Right lobe of liver (tissue), 6 donors: ENCODE data around the gene HSPBP1. TPM values are rescaled to one million over a fixed set of nuclear protein-coding genes. Genes with fewer than 3 reads are reported as not detected.

ENCODE experiments used
- ATAC-seq, 4 donors: fragments of 200-7000 bp; cut with Tn5 transposase; one replicate each; pipeline ENCODE4 v1.9.1; 2020; ENCODE audit warnings: mild to moderate bottlenecking in 4 of 4, moderate library complexity in 4 of 4
- DNase-seq, 3 donors: peaks; one replicate each; pipeline ENCODE4 v3.0.0-alpha.2; 2020
- H3K27ac ChIP-seq, 3 donors: fragments of 200-600 bp; one replicate each; pipeline ENCODE4 v1.8.0; 2022
- H3K27me3 ChIP-seq, 2 donors: fragments of 200-600 bp; one replicate each; pipeline ENCODE4 v1.8.0; 2022
- H3K36me3 ChIP-seq, 4 donors: fragments of 200-600 bp; sonication (generic) in 1 of 4; one replicate each; pipeline versions ENCODE4 v1.5.1 to v1.8.0; 2017 to 2022; ENCODE audit warnings: control low read depth in 1 of 4
- H3K4me1 ChIP-seq, 4 donors: fragments of 200-600 bp; sonication (generic) in 1 of 4; one replicate each; pipeline versions ENCODE4 v1.5.1 to v1.8.0; 2017 to 2022; ENCODE audit warnings: control low read depth in 1 of 4
- H3K4me3 ChIP-seq, 3 donors: fragments of 200-600 bp; one replicate each; pipeline ENCODE4 v1.8.0; 2022
- H3K9me3 ChIP-seq, 4 donors: fragments of 200-600 bp; sonication (generic) in 1 of 4; one replicate each; pipeline versions ENCODE4 v1.5.1 to v1.8.0; 2017 to 2022; ENCODE audit warnings: control low read depth in 1 of 4
- POLR2A ChIP-seq: fragments of 450-650 bp; IDR thresholded peaks from one replicate; pipeline ENCODE4 v1.6.1; 2017; ENCODE audit warnings: antibody characterized with exemption, mild to moderate bottlenecking
- WGBS: methylation state at CpG from one replicate; pipeline ENCODE4 v1.1.6; 2018; ENCODE audit warnings: low coverage, low lambda C conversion rate; ENCODE audit not compliant: insufficient coverage; ENCODE audit errors: missing lambda C conversion rate; 5-methylcytosine and 5-hydroxymethylcytosine counted together
- intact Hi-C, 2 donors: fragments of 100-400 bp; cut with DNase I; formaldehyde crosslinking; loops; one replicate each; pipeline versions ENCODE4 v1.11.2 to v1.14.1; 2022
- total RNA-seq, 6 experiments: library from RNA; depleted of rRNA in 2 of 6; stranded (reverse); fragments of >200 nt in 2 of 6; fragmentation: NEBNext Ultra II Directional in 3 of 6; extraction: Animal tissue kit (Norgen Biotek cat#: 25700) in 3 of 6; gene quantifications; one replicate each; pipeline versions ENCODE4 v1.1.0 to v1.2.4, GENCODE V29; 2016 to 2023
- TF ChIP-seq, protein P1 (sequence below), 4 donors: fragments of 200-600 bp in 3 of 4; fragments of 450-650 bp in 1 of 4; IDR thresholded peaks; one replicate each; pipeline versions ENCODE4 v1.5.1 to v1.8.0; 2016 to 2022; ENCODE audit warnings: antibody characterized with exemption in 4 of 4, mild to moderate bottlenecking in 2 of 4
- donor health status: DM: no; HTN: yes; CAD: no.
- donor health status: DM: no; HTN: no; CAD: no.
- donor health status: DM: no; HTN: no; CAD: no.
- donor health status: DM: no; HTN: yes; CAD: no.
- donor health status: DM: no; HTN: yes; CAD: no.

Gene HSPBP1
- total RNA-seq, 6 experiments from 2014 or later = 11.3 to 28.3 (median 15.6) TPM

DNA sequence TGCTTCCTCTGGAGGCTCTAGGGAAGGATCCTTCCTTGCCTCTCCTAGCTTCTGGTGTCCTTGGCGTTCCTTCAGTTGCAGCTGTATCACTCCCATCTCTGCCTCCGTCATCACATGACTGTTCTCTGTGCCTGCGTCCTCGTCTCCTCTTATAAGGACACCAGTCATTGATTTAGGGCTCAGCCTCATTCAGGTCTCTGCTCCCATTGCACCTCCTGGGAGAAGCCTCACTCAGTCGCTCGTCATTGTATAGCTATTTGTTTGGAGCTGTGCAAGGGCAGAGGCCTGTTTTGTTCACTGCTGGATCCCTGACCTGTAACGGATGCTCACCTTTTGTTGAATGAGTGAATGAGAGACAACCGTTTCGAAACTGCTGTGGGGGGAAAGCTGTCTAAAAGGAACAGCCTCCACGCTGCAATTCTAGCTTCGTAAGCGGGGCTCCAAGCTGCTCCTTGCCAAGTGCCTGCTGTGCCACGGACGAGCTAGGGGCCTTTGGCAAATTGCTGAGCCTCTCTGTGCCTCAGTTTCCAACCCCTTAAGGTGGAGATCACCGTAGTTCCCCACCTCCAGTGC lies 21.1 kb upstream of the HSPBP1 start:
- intact Hi-C loops = loop anchor here in 1 of 2 donors (10.0 kb wide), 1 partner anchor 104 kb away; the partner anchor contains the start of gene UBE2S
- H3K27me3 ChIP-seq = no peaks in the 10 kb centered on the region
- H3K27ac ChIP-seq = no peak overlapping the region
- TF ChIP-seq, protein P1, sequence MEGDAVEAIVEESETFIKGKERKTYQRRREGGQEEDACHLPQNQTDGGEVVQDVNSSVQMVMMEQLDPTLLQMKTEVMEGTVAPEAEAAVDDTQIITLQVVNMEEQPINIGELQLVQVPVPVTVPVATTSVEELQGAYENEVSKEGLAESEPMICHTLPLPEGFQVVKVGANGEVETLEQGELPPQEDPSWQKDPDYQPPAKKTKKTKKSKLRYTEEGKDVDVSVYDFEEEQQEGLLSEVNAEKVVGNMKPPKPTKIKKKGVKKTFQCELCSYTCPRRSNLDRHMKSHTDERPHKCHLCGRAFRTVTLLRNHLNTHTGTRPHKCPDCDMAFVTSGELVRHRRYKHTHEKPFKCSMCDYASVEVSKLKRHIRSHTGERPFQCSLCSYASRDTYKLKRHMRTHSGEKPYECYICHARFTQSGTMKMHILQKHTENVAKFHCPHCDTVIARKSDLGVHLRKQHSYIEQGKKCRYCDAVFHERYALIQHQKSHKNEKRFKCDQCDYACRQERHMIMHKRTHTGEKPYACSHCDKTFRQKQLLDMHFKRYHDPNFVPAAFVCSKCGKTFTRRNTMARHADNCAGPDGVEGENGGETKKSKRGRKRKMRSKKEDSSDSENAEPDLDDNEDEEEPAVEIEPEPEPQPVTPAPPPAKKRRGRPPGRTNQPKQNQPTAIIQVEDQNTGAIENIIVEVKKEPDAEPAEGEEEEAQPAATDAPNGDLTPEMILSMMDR (IDR thresholded peaks at IDR 0.05) = no peak
- TF ChIP-seq POLR2A = no peak
- 44% methylated on average over 7 of the region's 15 CpGs for WGBS
- H3K4me1 ChIP-seq = no peaks in the 10 kb centered on the region
- DNase-seq (no peak), ATAC-seq (no peak)
- no peak overlapping the region for H3K4me3 ChIP-seq
- no peaks in the 10 kb centered on the region for H3K9me3 ChIP-seq
- H3K36me3 ChIP-seq = no peaks in the 10 kb centered on the region

DNA sequence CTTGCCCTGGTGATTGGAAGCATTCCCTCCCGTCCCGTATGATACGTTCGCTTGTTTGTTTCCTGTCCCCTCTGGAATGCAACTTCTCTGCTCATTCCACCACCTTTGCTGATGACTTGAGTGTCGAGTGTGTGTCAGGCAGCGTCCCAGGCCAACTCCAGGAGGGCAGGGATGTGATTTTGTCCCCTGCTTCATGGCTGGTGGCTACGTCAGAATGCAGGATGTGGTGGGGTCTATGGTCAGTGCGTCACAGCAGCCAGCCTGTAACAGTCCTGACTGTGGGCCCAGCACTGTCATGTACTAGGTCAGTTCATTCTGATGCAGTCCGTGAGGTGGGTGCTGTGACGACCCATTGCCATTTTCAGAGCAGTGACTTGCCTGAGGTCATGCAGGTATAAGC lies 20.1 kb upstream of the HSPBP1 start:
- Histone ChIP-seq H3K27ac (no peak overlapping the region), H3K4me3 (no peak overlapping the region), H3K27me3 (no peaks in the 10 kb centered on the region), H3K9me3 (no peaks in the 10 kb centered on the region), H3K36me3 (no peaks in the 10 kb centered on the region), H3K4me1 (no peaks in the 10 kb centered on the region)
- ATAC-seq (no peak), DNase-seq (no peak)
- TF ChIP-seq, protein P1 (IDR thresholded peaks at IDR 0.05) = no peak
- no peak for TF ChIP-seq POLR2A
- intact Hi-C loops = loop anchor here (10.0 kb wide), 3 partner anchors 75 to 115 kb away; partner anchors contain the start of genes IL11 (in 1 of the 2), TMEM190 (in 1 of the 2) and UBE2S (in 1 of the 2)
- 69% methylated on average over 4 of the region's 10 CpGs for WGBS

DNA sequence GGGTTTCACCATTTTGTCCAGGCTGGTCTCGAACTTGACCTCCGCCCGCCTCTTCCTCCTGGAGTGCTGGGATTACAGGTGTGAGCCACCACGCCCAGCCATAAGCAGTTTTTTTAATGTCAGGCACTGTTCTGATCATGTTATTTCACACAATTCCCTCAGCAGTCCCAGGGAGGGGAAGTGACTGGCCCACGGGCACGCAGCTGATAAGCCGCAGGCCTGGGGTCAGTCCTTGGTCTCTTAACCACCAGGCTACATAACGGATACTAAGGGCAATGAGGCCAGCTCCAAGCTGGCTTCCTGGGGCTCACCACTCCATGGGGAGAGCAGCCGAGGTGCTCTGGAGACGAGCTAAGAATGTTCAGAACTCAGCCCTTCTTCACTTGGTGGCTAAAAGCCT lies 17.4 kb upstream of the HSPBP1 start:
- DNase-seq (no peak), ATAC-seq (no peak)
- Histone ChIP-seq H3K36me3 (no peaks in the 10 kb centered on the region), H3K27ac (no peak overlapping the region), H3K4me1 (no peaks in the 10 kb centered on the region), H3K9me3 (no peaks in the 10 kb centered on the region), H3K27me3 (no peaks in the 10 kb centered on the region), H3K4me3 (no peak overlapping the region)
- TF ChIP-seq POLR2A = no peak
- TF ChIP-seq, protein P1 (IDR thresholded peaks at IDR 0.05) = no peak
- intact Hi-C loops = loop anchor here (10.0 kb wide), 2 partner anchors 78 to 118 kb away; partner anchors contain the start of genes IL11 (in 1 of the 2) and TMEM190 (in 1 of the 2)
- WGBS = 88% methylated on average over 6 of the region's 10 CpGs

DNA sequence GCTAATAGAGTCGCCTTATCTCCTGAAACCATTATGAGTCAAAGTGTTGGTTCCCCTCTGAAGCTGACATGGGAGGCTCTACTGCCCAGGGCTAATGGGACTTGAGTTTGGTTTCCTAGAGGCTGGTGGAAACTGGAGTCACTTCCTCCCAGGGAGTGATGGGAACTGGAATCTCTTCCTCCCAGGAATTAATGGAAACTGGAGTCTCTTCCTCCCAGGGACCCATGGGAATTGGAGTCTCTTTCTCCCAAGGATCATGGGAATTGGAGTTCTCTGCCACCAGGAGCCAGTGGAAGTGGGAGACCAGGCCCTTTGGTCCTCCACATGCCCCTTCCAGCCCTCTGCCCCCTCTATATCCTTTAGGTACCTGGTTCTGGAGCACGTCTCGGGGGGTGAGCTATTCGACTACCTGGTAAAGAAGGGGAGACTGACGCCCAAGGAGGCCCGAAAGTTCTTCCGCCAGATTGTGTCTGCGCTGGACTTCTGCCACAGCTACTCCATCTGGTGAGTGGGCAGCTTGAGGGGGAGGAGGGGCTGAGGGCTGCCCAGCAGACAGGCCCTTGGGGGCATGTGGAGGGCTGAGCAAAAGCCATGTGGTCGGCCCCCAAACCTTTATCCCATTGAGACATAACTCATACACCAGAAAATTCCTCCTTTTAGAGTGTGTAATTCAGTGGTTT lies 9.3 kb upstream of the HSPBP1 start:
- TF ChIP-seq, protein P1 (IDR thresholded peaks at IDR 0.05) = no peak
- no peak for TF ChIP-seq POLR2A
- Histone ChIP-seq H3K4me1 (no peaks in the 10 kb centered on the region), H3K27ac (no peak overlapping the region), H3K36me3 (no peaks in the 10 kb centered on the region), H3K27me3 (no peaks in the 10 kb centered on the region), H3K9me3 (no peaks in the 10 kb centered on the region), H3K4me3 (no peak overlapping the region)
- intact Hi-C loops = no loop called here
- WGBS = 80% methylated on average over 1 of the region's 9 CpGs
- no peak for DNase-seq
- ATAC-seq = no peak
